ENCODE measurements around the gene ATAD5. TPM values are rescaled to one million over a fixed set of nuclear protein-coding genes. Genes with fewer than 3 reads are reported as not detected.

ATAD5 gene
- total RNA-seq, 6 experiments from 2014 or later: 0.29 to 2.7 (median 0.67) TPM

- intact Hi-C loops (cut with DNase I): no loop called here
- TF ChIP-seq POLR2A (IDR thresholded peaks at IDR 0.05) (no peak), CTCF (IDR thresholded peaks at IDR 0.05) (no peak)
- Histone ChIP-seq H3K4me1 (no peaks in the 10 kb centered on the region), H3K4me3 (no peak overlapping the region), H3K36me3 (no peaks in the 10 kb centered on the region), H3K9me3 (no peaks in the 10 kb centered on the region), H3K27ac (no peak overlapping the region), H3K27me3 (no peaks in the 10 kb centered on the region)
- ATAC-seq (no peak), DNase-seq (no peak)
- 94% methylated on average over 9 of the region's 9 CpGs for WGBS (ENCODE audit: insufficient coverage, low coverage, low lambda C conversion rate, missing lambda C conversion rate)
Measured at GRCh38 chr17:30858556-30859250, 26.9 kb downstream of the ATAD5 start.

- Histone ChIP-seq H3K36me3 (no peaks in the 10 kb centered on the region), H3K4me3 (no peak overlapping the region), H3K27ac (no peak overlapping the region), H3K9me3 (no peaks in the 10 kb centered on the region), H3K27me3 (no peaks in the 10 kb centered on the region), H3K4me1 (no peaks in the 10 kb centered on the region)
- DNase-seq (no peak), ATAC-seq (no peak)
- TF ChIP-seq CTCF (IDR thresholded peaks at IDR 0.05) (no peak), POLR2A (IDR thresholded peaks at IDR 0.05) (no peak)
- intact Hi-C loops (cut with DNase I): no loop called here
- 100% methylated on average over 1 of the region's 1 CpG for WGBS (ENCODE audit: insufficient coverage, low coverage, low lambda C conversion rate, missing lambda C conversion rate)
Measured at GRCh38 chr17:30864636-30865035, 32.9 kb downstream of the ATAD5 start.

GRCh38 chr17:30869005-30869404 lies 37.2 kb downstream of the ATAD5 start:
- TF ChIP-seq POLR2A (IDR thresholded peaks at IDR 0.05) (no peak), CTCF (IDR thresholded peaks at IDR 0.05) (no peak)
- no peak overlapping the region for H3K4me3 ChIP-seq
- DNase-seq: no peak
- intact Hi-C loops (cut with DNase I): no loop called here
- no peaks in the 10 kb centered on the region for H3K4me1 ChIP-seq
- H3K27me3 ChIP-seq: no peaks in the 10 kb centered on the region
- no peak for ATAC-seq
- H3K36me3 ChIP-seq: no peaks in the 10 kb centered on the region
- H3K27ac ChIP-seq: no peak overlapping the region
- WGBS (ENCODE audit: insufficient coverage, low coverage, low lambda C conversion rate, missing lambda C conversion rate): 100% methylated on average over 3 of the region's 6 CpGs
- H3K9me3 ChIP-seq: no peaks in the 10 kb centered on the region

- Histone ChIP-seq H3K9me3 (no peaks in the 10 kb centered on the region), H3K4me3 (no peak overlapping the region), H3K27ac (no peak overlapping the region), H3K36me3 (no peaks in the 10 kb centered on the region), H3K4me1 (no peaks in the 10 kb centered on the region), H3K27me3 (no peaks in the 10 kb centered on the region)
- DNase-seq: no peak
- 91% methylated on average over 5 of the region's 5 CpGs for WGBS (ENCODE audit: insufficient coverage, low coverage, low lambda C conversion rate, missing lambda C conversion rate)
- intact Hi-C loops (cut with DNase I): no loop called here
- TF ChIP-seq CTCF (IDR thresholded peaks at IDR 0.05) (no peak), POLR2A (IDR thresholded peaks at IDR 0.05) (no peak)
- ATAC-seq: no peak
Measured at GRCh38 chr17:30886187-30886586, 54.4 kb downstream of the ATAD5 start.
